Thyroid gland (tissue), 4 donors: ENCODE results near the gene NTMT2. TPM values are rescaled to one million over a fixed set of nuclear protein-coding genes. Genes with fewer than 3 reads are reported as not detected.

ENCODE experiments used
- DNase-seq, 2 donors: peaks; one replicate each; pipeline ENCODE4 v3.0.0-alpha.2; 2019
- H3K27ac ChIP-seq, 3 donors: fragments of 200-600 bp; sonication (generic); 1 replicate in 2 of 3; 2 replicates in 1 of 3; pipeline ENCODE4 v1.5.1; 2016 to 2019; ENCODE audit warnings: mild to moderate bottlenecking in 1 of 3, moderate library complexity in 1 of 3
- H3K27me3 ChIP-seq: fragments of 200-600 bp; sonication (generic); one replicate; pipeline ENCODE4 v1.5.1; 2019
- H3K36me3 ChIP-seq, 2 donors: fragments of 200-600 bp; sonication (generic); one replicate each; pipeline ENCODE4 v1.5.1; 2016 to 2019
- H3K4me1 ChIP-seq, 2 donors: fragments of 200-600 bp; sonication (generic); one replicate each; pipeline ENCODE4 v1.5.1; 2017 to 2019
- H3K4me3 ChIP-seq, 3 donors: fragments of 200-600 bp; sonication (generic); replicated peaks in 1 of 3; 1 replicate in 2 of 3; 2 replicates in 1 of 3; pipeline ENCODE4 v1.5.1; 2016; ENCODE audit warnings: mild to moderate bottlenecking in 1 of 3
- H3K9me3 ChIP-seq: fragments of 200-600 bp; sonication (generic); one replicate; pipeline ENCODE4 v1.5.1; 2017
- CTCF ChIP-seq, 6 experiments: fragments of 200-600 bp in 3 of 6; fragments of 450-650 bp in 3 of 6; sonication (generic) in 3 of 6; IDR thresholded peaks; one replicate each; pipeline ENCODE4 v1.5.1; 2016 to 2019; ENCODE audit warnings: antibody characterized with exemption in 6 of 6, mild to moderate bottlenecking in 2 of 6, inconsistent platforms in 1 of 6, moderate library complexity in 1 of 6
- POLR2A ChIP-seq, 2 donors: fragments of 450-650 bp; IDR thresholded peaks; one replicate each; pipeline ENCODE4 v1.6.1; 2017; ENCODE audit warnings: antibody characterized with exemption in 2 of 2, mild to moderate bottlenecking in 2 of 2, moderate library complexity in 1 of 2
- WGBS, 2 donors: methylation state at CpG; one replicate each; pipeline ENCODE4 v1.1.5; 2017; 5-methylcytosine and 5-hydroxymethylcytosine counted together
- intact Hi-C: fragments of 100-400 bp; cut with DNase I; formaldehyde crosslinking; loops from one replicate; pipeline ENCODE4 v1.15.1; 2023
- microRNA-seq: library from miRNA; unstranded; fragments of <30 nt; microRNA quantifications from one replicate; pipeline ENCODE4, GENCODE V29; 2016
- small RNA-seq: library from RNA; depleted of rRNA; stranded (forward); fragments of <200 nt; gene quantifications from one replicate; pipeline ENCODE3, GENCODE V24; 2016
- total RNA-seq, 4 donors: library from RNA; depleted of rRNA; stranded (reverse); fragments of >200 nt; gene quantifications; one replicate each; pipeline ENCODE4 v1.2.3, GENCODE V29; 2016

NTMT2 gene
- total RNA-seq, 4 donors from 2014 or later = not detected

DNA sequence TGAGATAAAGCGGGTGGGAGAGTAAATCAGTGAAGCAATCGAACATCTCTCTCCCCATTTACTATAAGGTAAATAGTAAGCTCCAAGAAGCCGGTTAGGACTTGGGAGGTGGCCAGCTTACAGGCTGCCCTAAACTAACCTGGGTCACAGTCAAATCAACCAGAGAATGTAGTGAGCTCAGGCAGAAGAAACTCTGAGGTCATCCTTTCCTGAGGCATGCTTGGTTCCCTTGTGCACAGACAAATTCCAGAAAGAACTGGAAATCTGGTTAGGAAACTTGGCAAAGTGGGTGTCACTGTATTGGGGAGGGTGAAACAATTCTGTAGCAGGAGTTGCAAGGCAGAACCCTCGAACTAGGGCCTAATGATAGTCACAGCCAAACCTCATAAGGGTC is 72.5 kb downstream of the NTMT2 start:
- no peak overlapping the region for H3K4me3 ChIP-seq
- TF ChIP-seq CTCF (IDR thresholded peaks at IDR 0.05) = no peak
- TF ChIP-seq POLR2A (IDR thresholded peaks at IDR 0.05) = no peak
- no peak overlapping the region for H3K27ac ChIP-seq
- no peak for DNase-seq
- no peaks in the 10 kb centered on the region for H3K9me3 ChIP-seq
- no peaks in the 10 kb centered on the region for H3K27me3 ChIP-seq
- no peaks in the 10 kb centered on the region for H3K4me1 ChIP-seq
- intact Hi-C loops = no loop called here
- no peaks in the 10 kb centered on the region for H3K36me3 ChIP-seq
- 70 to 81% methylated on average over 4 of the region's 4 CpGs for WGBS, 2 donors

Small RNA genes lying within 50 kb of the gene (microRNA-seq; reads per million reads assigned to microRNA genes)
- not detected for gene MIR3119-1
- not detected for gene MIR3119-2

Small RNA genes lying within 50 kb of the gene (small RNA-seq; reads per million reads assigned to genes)
- gene MIR3119-2 = not detected

Other genes starting within 250 kb of the NTMT2 start
- 10 to 100 TPM; 32.7 to 41.0 (median 33.7) TPM for gene KIFAP3, start 71.3 kb upstream of the NTMT2 start, total RNA-seq